HG03095 (cell line): ENCODE data around the gene SERPINH1.

Experiments
- ATAC-seq: cut with Tn5 transposase; IDR thresholded peaks from one replicate; pipeline ENCODE4 v1.9.1; 2021; ENCODE audit warnings: moderate library complexity; ENCODE audit not compliant: unreplicated experiment

Gene SERPINH1

GRCh38 chr11:75562048-75562835 is at the start of gene SERPINH1:
SERPINH1 (plus strand) TSS chr11:75562253; CDS start chr11:75566350, 4,097 bp downstream.
- peak; percentile 59 for ATAC-seq

- ATAC-seq, result no peak
Measured at GRCh38 chr11:75513250-75513649, 48.8 kb upstream of the SERPINH1 start.

- ATAC-seq, result no peak
Measured at GRCh38 chr11:75514596-75514995, 47.5 kb upstream of the SERPINH1 start.

GRCh38 chr11:75516140-75516539 is 45.9 kb upstream of the SERPINH1 start:
- no peak for ATAC-seq

GRCh38 chr11:75516886-75517285 is 45.2 kb upstream of the SERPINH1 start:
- no peak for ATAC-seq

- ATAC-seq, result no peak
Measured at GRCh38 chr11:75518204-75518549, 43.9 kb upstream of the SERPINH1 start.

GRCh38 chr11:75518771-75519653 is 43.0 kb upstream of the SERPINH1 start:
- ATAC-seq, result no peak

- no peak for ATAC-seq
Measured at GRCh38 chr11:75520688-75521087, 41.4 kb upstream of the SERPINH1 start.

GRCh38 chr11:75522286-75523044 is 39.6 kb upstream of the SERPINH1 start:
- ATAC-seq, result no peak

- no peak for ATAC-seq
Measured at GRCh38 chr11:75523189-75523588, 38.9 kb upstream of the SERPINH1 start.

GRCh38 chr11:75523811-75524664 is 38.0 kb upstream of the SERPINH1 start:
- ATAC-seq, result no peak

GRCh38 chr11:75524665-75525432 is 37.2 kb upstream of the SERPINH1 start:
- ATAC-seq, result peak; percentile 5

- ATAC-seq, result peak; percentile 56
Measured at GRCh38 chr11:75525433-75526191, 36.4 kb upstream of the SERPINH1 start, which contains the start of gene GDPD5. GDPD5 (minus strand) TSS chr11:75525941; CDS start chr11:75477735, 48,206 bp downstream.

- no peak for ATAC-seq
Measured at GRCh38 chr11:75526192-75526541, 35.9 kb upstream of the SERPINH1 start.

GRCh38 chr11:75527130-75527529 is 34.9 kb upstream of the SERPINH1 start:
- ATAC-seq, result no peak

- ATAC-seq, result no peak
Measured at GRCh38 chr11:75527938-75528735, 33.9 kb upstream of the SERPINH1 start.

GRCh38 chr11:75530577-75530976 is 31.5 kb upstream of the SERPINH1 start:
- no peak for ATAC-seq

- no peak for ATAC-seq
Measured at GRCh38 chr11:75531325-75531724, 30.7 kb upstream of the SERPINH1 start.
